LNCaP clone FGC (cell line): ENCODE results near the gene AKAP8.

Source experiments
- DNase-seq: peaks from one replicate; pipeline ENCODE4 v3.0.0-alpha.2; 2011; ENCODE audit warnings: low read depth
- H3K4me3 ChIP-seq: 2 replicates; pipeline ENCODE4 v1.5.1; 2011; ENCODE audit warnings: mild to moderate bottlenecking, low read depth, low read length, control low read depth
- TF ChIP-seq, protein P1 (sequence below): IDR thresholded peaks from 2 replicates; pipeline ENCODE4 v1.5.1; 2012; ENCODE audit warnings: mild to moderate bottlenecking; ENCODE audit not compliant: control insufficient read depth, insufficient read depth; ENCODE audit errors: extremely low read depth

AKAP8 gene

GRCh38 chr19:15373644-15374043 lies 5.9 kb downstream of the AKAP8 start:
- no peak overlapping the region for H3K4me3 ChIP-seq
- TF ChIP-seq, protein P1, sequence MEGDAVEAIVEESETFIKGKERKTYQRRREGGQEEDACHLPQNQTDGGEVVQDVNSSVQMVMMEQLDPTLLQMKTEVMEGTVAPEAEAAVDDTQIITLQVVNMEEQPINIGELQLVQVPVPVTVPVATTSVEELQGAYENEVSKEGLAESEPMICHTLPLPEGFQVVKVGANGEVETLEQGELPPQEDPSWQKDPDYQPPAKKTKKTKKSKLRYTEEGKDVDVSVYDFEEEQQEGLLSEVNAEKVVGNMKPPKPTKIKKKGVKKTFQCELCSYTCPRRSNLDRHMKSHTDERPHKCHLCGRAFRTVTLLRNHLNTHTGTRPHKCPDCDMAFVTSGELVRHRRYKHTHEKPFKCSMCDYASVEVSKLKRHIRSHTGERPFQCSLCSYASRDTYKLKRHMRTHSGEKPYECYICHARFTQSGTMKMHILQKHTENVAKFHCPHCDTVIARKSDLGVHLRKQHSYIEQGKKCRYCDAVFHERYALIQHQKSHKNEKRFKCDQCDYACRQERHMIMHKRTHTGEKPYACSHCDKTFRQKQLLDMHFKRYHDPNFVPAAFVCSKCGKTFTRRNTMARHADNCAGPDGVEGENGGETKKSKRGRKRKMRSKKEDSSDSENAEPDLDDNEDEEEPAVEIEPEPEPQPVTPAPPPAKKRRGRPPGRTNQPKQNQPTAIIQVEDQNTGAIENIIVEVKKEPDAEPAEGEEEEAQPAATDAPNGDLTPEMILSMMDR, result no peak
- no peak for DNase-seq

DNA sequence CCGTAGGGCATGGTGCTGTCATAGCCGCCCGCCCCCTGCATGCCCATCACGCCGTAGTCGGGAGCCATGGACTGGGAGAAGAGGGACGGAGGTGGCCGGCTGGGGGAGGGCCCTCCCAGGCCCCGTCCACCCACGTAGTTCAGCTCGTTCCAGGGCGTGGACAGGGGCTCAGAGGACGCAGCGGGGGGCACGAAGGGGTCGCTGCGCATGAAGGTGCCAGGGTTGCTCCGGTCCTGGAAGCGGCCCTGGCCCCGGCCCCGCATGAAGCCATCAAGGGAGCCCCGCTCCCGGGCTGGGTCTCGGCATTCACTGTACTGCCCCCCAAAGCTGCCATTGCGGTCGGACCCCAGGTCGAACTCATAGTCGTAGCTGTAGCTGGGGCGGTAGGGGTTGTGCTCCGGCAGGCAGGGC lies 6.7 kb downstream of the AKAP8 start:
- H3K4me3 ChIP-seq, result no peak overlapping the region
- TF ChIP-seq, protein P1, result no peak
- DNase-seq, result no peak

GRCh38 chr19:15372470-15372869 lies 7.1 kb downstream of the AKAP8 start:
- TF ChIP-seq, protein P1, result no peak
- DNase-seq, result no peak
- H3K4me3 ChIP-seq, result no peak overlapping the region

GRCh38 chr19:15371786-15372380 lies 7.7 kb downstream of the AKAP8 start:
- TF ChIP-seq, protein P1, result no peak
- no peak for DNase-seq
- H3K4me3 ChIP-seq, result no peak overlapping the region

- no peak for DNase-seq
- TF ChIP-seq, protein P1, result no peak
- H3K4me3 ChIP-seq, result no peak overlapping the region
These were observed 8.5 kb downstream of the AKAP8 start for GRCh38 chr19:15371119-15371518.

DNA sequence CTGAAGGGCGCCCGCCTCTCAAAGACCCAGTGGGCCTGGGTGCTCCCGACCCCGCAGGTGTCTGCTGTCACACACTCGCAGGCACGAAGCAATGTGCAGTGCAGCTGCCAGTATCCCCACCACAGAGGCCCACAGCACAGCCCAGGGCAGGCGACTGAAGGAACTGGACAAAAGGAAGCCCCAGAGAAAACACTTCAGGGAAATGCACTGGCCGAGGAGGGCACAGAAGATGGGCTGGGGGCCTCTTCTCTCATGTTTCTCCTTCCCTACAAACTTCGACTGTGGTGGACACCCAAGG lies 10.0 kb downstream of the AKAP8 start:
- TF ChIP-seq, protein P1, result no peak
- DNase-seq, result no peak
- no peak overlapping the region for H3K4me3 ChIP-seq
